HAP-1 (cell line): ENCODE results near the gene WNT8A.

Experiments used
- DNase-seq, 2 experiments: peaks; one replicate each; pipeline ENCODE4 v3.0.0-alpha.2; 2016 to 2020; ENCODE audit warnings: low spot score in 2 of 2
- H3K27me3 ChIP-seq: fragments of 250-450 bp; sonication (Bioruptor Pico); 2 replicates; pipeline ENCODE4 v1.5.1; 2020; ENCODE audit warnings: low read depth, mild to moderate bottlenecking, moderate library complexity
- H3K36me3 ChIP-seq: fragments of 250-450 bp; sonication (Bioruptor Pico); replicated peaks from 2 replicates; pipeline ENCODE4 v1.5.1; 2020; ENCODE audit warnings: mild to moderate bottlenecking
- H3K4me1 ChIP-seq: fragments of 250-450 bp; sonication (Bioruptor Pico); 2 replicates; pipeline ENCODE4 v1.5.1; 2020; ENCODE audit warnings: mild to moderate bottlenecking
- H3K4me3 ChIP-seq: fragments of 250-450 bp; sonication (Bioruptor Pico); 2 replicates; pipeline ENCODE4 v1.5.1; 2020; ENCODE audit warnings: mild to moderate bottlenecking, moderate library complexity
- H3K9me3 ChIP-seq: fragments of 250-450 bp; sonication (Bioruptor Pico); 2 replicates; pipeline ENCODE4 v1.5.1; 2020; ENCODE audit warnings: mild to moderate bottlenecking, moderate library complexity
- in situ Hi-C: fragments of 300-500 bp; cut with MboI; formaldehyde crosslinking; loops from 3 replicates; pipeline ENCODE4 v1.14.3; 2020; ENCODE audit warnings: low sequenced_read_pairs, inconsistent platforms, mixed read lengths

WNT8A gene

GRCh38 chr5:138096997-138097828 lies 13.4 kb downstream of the WNT8A start:
- Histone ChIP-seq H3K27me3 (no peaks in the 10 kb centered on the region), H3K4me3 (no peak overlapping the region), H3K36me3 (no peaks in the 10 kb centered on the region), H3K9me3 (no peaks in the 10 kb centered on the region), H3K4me1 (peaks cover 15% of the 10 kb centered on the region)
- in situ Hi-C loops = no loop called here
- DNase-seq = no peak

- Histone ChIP-seq H3K9me3 (no peaks in the 10 kb centered on the region), H3K36me3 (no peaks in the 10 kb centered on the region), H3K4me3 (no peak overlapping the region), H3K27me3 (no peaks in the 10 kb centered on the region), H3K4me1 (peaks cover 5% of the 10 kb centered on the region)
- in situ Hi-C loops = no loop called here
- no peak for DNase-seq
These were observed 18.9 kb downstream of the WNT8A start for GRCh38 chr5:138102454-138103318.

- in situ Hi-C loops = no loop called here
- Histone ChIP-seq H3K9me3 (no peaks in the 10 kb centered on the region), H3K27me3 (no peaks in the 10 kb centered on the region), H3K36me3 (no peaks in the 10 kb centered on the region), H3K4me1 (peaks cover 5% of the 10 kb centered on the region), H3K4me3 (no peak overlapping the region)
- peak in 1 of 2 experiments; percentile 8 for DNase-seq
These were observed 19.4 kb downstream of the WNT8A start for GRCh38 chr5:138103319-138103637.

GRCh38 chr5:138105709-138106108 lies 21.9 kb downstream of the WNT8A start:
- Histone ChIP-seq H3K9me3 (no peaks in the 10 kb centered on the region), H3K4me3 (no peak overlapping the region), H3K27me3 (no peaks in the 10 kb centered on the region), H3K36me3 (no peaks in the 10 kb centered on the region), H3K4me1 (peaks cover 5% of the 10 kb centered on the region)
- in situ Hi-C loops = no loop called here
- no peak for DNase-seq

GRCh38 chr5:138107213-138107612 lies 23.4 kb downstream of the WNT8A start:
- H3K4me1 ChIP-seq = peaks cover 5% of the 10 kb centered on the region
- DNase-seq = no peak
- no peaks in the 10 kb centered on the region for H3K9me3 ChIP-seq
- in situ Hi-C loops = no loop called here
- H3K4me3 ChIP-seq = no peak overlapping the region
- H3K36me3 ChIP-seq = no peaks in the 10 kb centered on the region
- no peaks in the 10 kb centered on the region for H3K27me3 ChIP-seq

- no peak for DNase-seq
- H3K4me3 ChIP-seq = no peak overlapping the region
- no peaks in the 10 kb centered on the region for H3K36me3 ChIP-seq
- H3K4me1 ChIP-seq = no peaks in the 10 kb centered on the region
- in situ Hi-C loops = no loop called here
- H3K9me3 ChIP-seq = no peaks in the 10 kb centered on the region
- H3K27me3 ChIP-seq = no peaks in the 10 kb centered on the region
These were observed 25.8 kb downstream of the WNT8A start for GRCh38 chr5:138109463-138110265.

GRCh38 chr5:138110266-138110963 lies 26.6 kb downstream of the WNT8A start:
- DNase-seq = no peak
- H3K4me3 ChIP-seq = no peak overlapping the region
- in situ Hi-C loops = no loop called here
- no peaks in the 10 kb centered on the region for H3K27me3 ChIP-seq
- no peaks in the 10 kb centered on the region for H3K9me3 ChIP-seq
- H3K4me1 ChIP-seq = no peaks in the 10 kb centered on the region
- no peaks in the 10 kb centered on the region for H3K36me3 ChIP-seq

GRCh38 chr5:138111181-138111580 lies 27.3 kb downstream of the WNT8A start:
- no peaks in the 10 kb centered on the region for H3K4me1 ChIP-seq
- no peaks in the 10 kb centered on the region for H3K27me3 ChIP-seq
- H3K9me3 ChIP-seq = no peaks in the 10 kb centered on the region
- no peaks in the 10 kb centered on the region for H3K36me3 ChIP-seq
- in situ Hi-C loops = no loop called here
- DNase-seq = no peak
- H3K4me3 ChIP-seq = no peak overlapping the region

GRCh38 chr5:138111937-138112336 lies 28.1 kb downstream of the WNT8A start:
- in situ Hi-C loops = no loop called here
- no peaks in the 10 kb centered on the region for H3K4me1 ChIP-seq
- H3K36me3 ChIP-seq = no peaks in the 10 kb centered on the region
- no peak overlapping the region for H3K4me3 ChIP-seq
- H3K27me3 ChIP-seq = no peaks in the 10 kb centered on the region
- no peak for DNase-seq
- H3K9me3 ChIP-seq = no peaks in the 10 kb centered on the region

- no peaks in the 10 kb centered on the region for H3K4me1 ChIP-seq
- in situ Hi-C loops = no loop called here
- H3K4me3 ChIP-seq = no peak overlapping the region
- DNase-seq = no peak
- H3K9me3 ChIP-seq = no peaks in the 10 kb centered on the region
- no peaks in the 10 kb centered on the region for H3K27me3 ChIP-seq
- no peaks in the 10 kb centered on the region for H3K36me3 ChIP-seq
These were observed 31.4 kb downstream of the WNT8A start for GRCh38 chr5:138115254-138115653.

GRCh38 chr5:138128334-138128733 lies 44.5 kb downstream of the WNT8A start:
- H3K4me1 ChIP-seq = no peaks in the 10 kb centered on the region
- no peaks in the 10 kb centered on the region for H3K9me3 ChIP-seq
- H3K4me3 ChIP-seq = no peak overlapping the region
- H3K36me3 ChIP-seq = no peaks in the 10 kb centered on the region
- H3K27me3 ChIP-seq = no peaks in the 10 kb centered on the region
- DNase-seq = no peak
- in situ Hi-C loops = loop anchor here (25.0 kb wide), 1 partner anchor 366 kb away; the partner anchor contains the start of gene HNRNPA0

- Histone ChIP-seq H3K36me3 (no peaks in the 10 kb centered on the region), H3K9me3 (no peaks in the 10 kb centered on the region), H3K4me1 (no peaks in the 10 kb centered on the region), H3K4me3 (no peak overlapping the region), H3K27me3 (no peaks in the 10 kb centered on the region)
- in situ Hi-C loops = loop anchor here (25.0 kb wide), 1 partner anchor 367 kb away; the partner anchor contains the start of gene HNRNPA0
- no peak for DNase-seq
These were observed 45.5 kb downstream of the WNT8A start for GRCh38 chr5:138129347-138129746.

- Histone ChIP-seq H3K27me3 (no peaks in the 10 kb centered on the region), H3K4me3 (no peak overlapping the region), H3K9me3 (no peaks in the 10 kb centered on the region), H3K36me3 (no peaks in the 10 kb centered on the region), H3K4me1 (no peaks in the 10 kb centered on the region)
- in situ Hi-C loops = loop anchor here (5.0 to 25.0 kb wide), 2 partner anchors 55 to 370 kb away; partner anchors contain the start of gene HNRNPA0
- no peak for DNase-seq
These were observed 48.7 kb downstream of the WNT8A start for GRCh38 chr5:138132543-138132942.
